Measurements from ENCODE around the gene GRK5.

The GRK5 gene

GRCh38 chr10:119326167-119326566, 118.8 kb downstream of the GRK5 start:
- DNase-seq: no peak
- no peak overlapping the region for H3K4me3 ChIP-seq (ENCODE audit: low read depth, low read length)
- in situ Hi-C loops (cut with HindIII; ENCODE audit: low pct_ligation_motif_present, low sequenced_read_pairs): no loop called here
- TF ChIP-seq CTCF (IDR thresholded peaks at IDR 0.05; ENCODE audit: low read depth, low read length, missing control alignments): no peak
- no peaks in the 10 kb centered on the region for H3K27me3 ChIP-seq (replicated peaks)
- no peak overlapping the region for H3K27ac ChIP-seq
- H3K36me3 ChIP-seq (replicated peaks): no peaks in the 10 kb centered on the region

GRCh38 chr10:119327096-119327745, 119.8 kb downstream of the GRK5 start:
- Histone ChIP-seq H3K4me3 (ENCODE audit: low read depth, low read length) (no peak overlapping the region), H3K27ac (no peak overlapping the region), H3K36me3 (replicated peaks) (no peaks in the 10 kb centered on the region), H3K27me3 (replicated peaks) (no peaks in the 10 kb centered on the region)
- in situ Hi-C loops (cut with HindIII; ENCODE audit: low pct_ligation_motif_present, low sequenced_read_pairs): no loop called here
- no peak for TF ChIP-seq CTCF (IDR thresholded peaks at IDR 0.05; ENCODE audit: low read depth, low read length, missing control alignments)
- DNase-seq: no peak

GRCh38 chr10:119328223-119328622, 120.9 kb downstream of the GRK5 start:
- Histone ChIP-seq H3K4me3 (ENCODE audit: low read depth, low read length) (no peak overlapping the region), H3K27ac (no peak overlapping the region), H3K27me3 (replicated peaks) (no peaks in the 10 kb centered on the region), H3K36me3 (replicated peaks) (no peaks in the 10 kb centered on the region)
- no peak for TF ChIP-seq CTCF (IDR thresholded peaks at IDR 0.05; ENCODE audit: low read depth, low read length, missing control alignments)
- in situ Hi-C loops (cut with HindIII; ENCODE audit: low pct_ligation_motif_present, low sequenced_read_pairs): no loop called here
- DNase-seq: no peak

- no peaks in the 10 kb centered on the region for H3K27me3 ChIP-seq (replicated peaks)
- H3K36me3 ChIP-seq (replicated peaks): no peaks in the 10 kb centered on the region
- H3K27ac ChIP-seq: no peak overlapping the region
- in situ Hi-C loops (cut with HindIII; ENCODE audit: low pct_ligation_motif_present, low sequenced_read_pairs): no loop called here
- no peak for TF ChIP-seq CTCF (IDR thresholded peaks at IDR 0.05; ENCODE audit: low read depth, low read length, missing control alignments)
- DNase-seq: no peak
- H3K4me3 ChIP-seq (ENCODE audit: low read depth, low read length): no peak overlapping the region
These were observed 123.0 kb downstream of the GRK5 start for GRCh38 chr10:119330342-119330741.

GRCh38 chr10:119331061-119331460, 123.7 kb downstream of the GRK5 start:
- Histone ChIP-seq H3K36me3 (replicated peaks) (no peaks in the 10 kb centered on the region), H3K27me3 (replicated peaks) (no peaks in the 10 kb centered on the region), H3K27ac (no peak overlapping the region), H3K4me3 (ENCODE audit: low read depth, low read length) (no peak overlapping the region)
- no peak for TF ChIP-seq CTCF (IDR thresholded peaks at IDR 0.05; ENCODE audit: low read depth, low read length, missing control alignments)
- in situ Hi-C loops (cut with HindIII; ENCODE audit: low pct_ligation_motif_present, low sequenced_read_pairs): no loop called here
- no peak for DNase-seq

Data from brain microvascular endothelial cell (primary cell).